ENCODE results near the gene ANP32A.
"Not testable (repeated sequence)": the region's sequence is repeated elsewhere in the genome, so short reads cannot be mapped to it uniquely, and the experiment has no call there.

ANP32A gene

GRCh38 chr15:68820295-68821189 is at the start of gene ANP32A:
Gene ANP32A, minus strand, starts transcription at chr15:68820895. Its CDS starts 144 bp downstream, at chr15:68820751.
- peak; percentile 94 for DNase-seq (ENCODE audit: low spot score)

GRCh38 chr15:68868296-68868695 is 47.6 kb upstream of the ANP32A start:
- DNase-seq (ENCODE audit: low spot score), result peak; percentile 42

GRCh38 chr15:68862415-68862814 is 41.7 kb upstream of the ANP32A start:
- DNase-seq (ENCODE audit: low spot score), result no peak

DNA sequence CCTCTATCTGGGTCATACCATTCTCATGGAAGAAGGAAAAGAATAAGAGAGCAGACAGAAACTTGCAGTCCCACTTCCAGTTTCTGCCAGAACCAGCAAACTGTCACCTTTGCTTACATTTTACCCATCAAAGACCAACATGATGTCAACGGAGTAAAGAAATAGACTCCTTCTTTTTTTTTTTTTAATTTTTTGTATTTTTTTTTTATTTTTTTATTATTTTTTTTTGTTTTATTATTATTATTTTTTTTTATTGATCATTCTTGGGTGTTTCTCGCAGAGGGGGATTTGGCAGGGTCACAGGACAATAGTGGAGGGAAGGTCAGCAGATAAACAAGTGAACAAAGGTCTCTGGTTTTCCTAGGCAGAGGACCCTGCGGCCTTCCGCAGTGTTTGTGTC is 38.0 kb upstream of the ANP32A start:
- DNase-seq (ENCODE audit: low spot score), result not testable (repeated sequence)

DNA sequence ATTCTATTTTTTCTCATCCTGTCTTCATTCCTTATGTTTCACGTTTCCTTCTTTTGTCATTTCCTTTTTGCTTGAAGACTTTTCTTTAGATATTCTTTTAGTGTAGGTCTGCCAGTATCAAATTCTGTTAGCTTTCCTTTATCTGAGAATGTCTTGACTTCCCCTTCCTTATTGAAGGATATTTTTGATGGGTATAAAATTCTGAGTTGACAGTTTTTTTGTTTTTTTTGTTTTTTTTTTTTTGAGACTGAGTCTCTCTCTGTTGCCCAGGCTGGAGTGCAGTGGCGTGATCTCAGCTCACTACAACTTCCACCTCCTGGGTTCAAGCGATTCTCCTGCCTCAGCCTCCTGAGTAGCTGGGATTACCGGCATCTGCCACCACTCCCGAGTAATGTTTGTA is 36.7 kb upstream of the ANP32A start:
- not testable (repeated sequence) for DNase-seq (ENCODE audit: low spot score)

DNA sequence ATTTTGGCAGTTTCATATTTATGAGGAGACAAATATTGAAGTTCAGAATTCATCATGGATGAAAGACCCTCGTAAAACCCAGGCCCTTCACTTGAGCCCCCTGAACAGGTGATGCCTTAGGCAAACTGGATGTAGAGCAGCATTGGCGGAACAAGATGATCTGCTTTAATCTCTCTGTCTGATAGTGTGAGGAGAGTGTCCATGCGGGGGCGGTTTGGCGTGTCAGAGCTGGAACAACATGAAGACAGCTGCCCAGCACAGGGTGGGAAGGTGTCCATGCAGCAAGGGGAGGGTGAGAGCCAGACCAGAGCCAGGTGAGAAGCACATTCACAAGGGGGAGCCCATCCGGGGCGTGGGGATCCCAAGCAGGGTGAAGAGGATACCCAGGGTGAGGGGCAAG is 31.8 kb upstream of the ANP32A start:
- DNase-seq (ENCODE audit: low spot score), result no peak

DNA sequence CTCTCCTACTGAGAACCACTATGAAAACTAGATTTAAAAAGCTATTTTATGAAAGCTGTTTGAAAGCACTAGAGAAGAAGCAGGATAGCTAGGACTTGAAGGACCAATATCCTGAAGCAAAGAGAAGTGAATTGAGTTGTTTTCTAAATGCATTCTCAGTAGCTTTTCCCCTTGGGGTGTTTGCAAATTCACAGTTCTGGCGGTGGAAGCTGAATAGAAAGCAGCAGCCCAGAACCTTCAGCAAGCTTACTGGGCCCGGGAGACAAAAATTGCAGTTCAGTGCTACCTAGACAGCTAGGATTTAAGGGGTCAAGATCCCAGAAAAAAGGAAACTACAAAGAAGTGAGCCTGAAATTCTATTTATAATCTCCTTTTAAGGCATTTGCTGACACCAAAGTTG is 31.3 kb upstream of the ANP32A start:
- no peak for DNase-seq (ENCODE audit: low spot score)

- no peak for DNase-seq (ENCODE audit: low spot score)
Measured at GRCh38 chr15:68849497-68849896, 28.8 kb upstream of the ANP32A start.

- DNase-seq (ENCODE audit: low spot score), result no peak
Measured at GRCh38 chr15:68846851-68847439, 26.2 kb upstream of the ANP32A start.

GRCh38 chr15:68844856-68845550 is 24.3 kb upstream of the ANP32A start:
- DNase-seq (ENCODE audit: low spot score), result no peak

DNA sequence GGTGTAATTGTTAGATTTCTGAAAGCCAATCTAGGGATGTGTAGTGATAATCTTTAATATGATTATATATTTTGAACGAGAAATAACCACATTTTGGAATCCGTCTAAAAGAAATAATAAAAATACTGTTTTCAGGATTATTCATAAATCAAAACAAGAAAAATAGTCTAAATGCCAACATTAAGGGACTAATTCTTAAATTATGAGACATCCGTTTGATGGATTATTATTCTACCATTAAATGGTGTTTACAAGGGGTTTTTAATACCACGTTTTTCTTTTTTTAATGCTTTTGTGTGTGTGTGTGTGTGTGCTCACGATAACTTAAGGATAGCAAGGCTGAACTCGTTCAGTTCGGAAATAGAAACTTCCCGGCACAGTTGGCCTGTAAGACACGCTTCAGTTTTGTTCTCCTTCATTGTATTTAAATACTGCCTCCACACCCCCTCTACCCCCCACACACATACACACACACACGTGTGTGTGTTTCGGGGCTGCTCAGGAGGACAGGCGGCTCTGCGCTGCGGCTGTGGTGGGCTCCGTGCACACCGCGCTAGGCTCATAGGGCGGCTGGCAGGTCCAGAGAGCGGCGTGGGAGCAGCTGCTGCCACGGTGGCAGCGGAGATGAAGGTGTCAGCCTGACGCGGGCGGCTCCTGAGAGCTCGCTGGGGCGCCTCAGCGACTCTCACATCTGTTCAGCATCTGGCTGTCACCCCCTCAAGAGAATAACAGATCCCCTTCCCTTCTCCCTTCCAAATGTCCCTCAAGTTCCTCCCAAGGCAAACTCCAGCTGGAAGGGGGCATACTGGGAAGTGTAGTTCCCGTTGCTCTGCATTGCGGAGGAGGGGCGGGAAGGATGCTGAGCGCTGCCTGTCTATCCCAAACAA is 23.0 kb upstream of the ANP32A start:
- DNase-seq (ENCODE audit: low spot score), result no peak

DNA sequence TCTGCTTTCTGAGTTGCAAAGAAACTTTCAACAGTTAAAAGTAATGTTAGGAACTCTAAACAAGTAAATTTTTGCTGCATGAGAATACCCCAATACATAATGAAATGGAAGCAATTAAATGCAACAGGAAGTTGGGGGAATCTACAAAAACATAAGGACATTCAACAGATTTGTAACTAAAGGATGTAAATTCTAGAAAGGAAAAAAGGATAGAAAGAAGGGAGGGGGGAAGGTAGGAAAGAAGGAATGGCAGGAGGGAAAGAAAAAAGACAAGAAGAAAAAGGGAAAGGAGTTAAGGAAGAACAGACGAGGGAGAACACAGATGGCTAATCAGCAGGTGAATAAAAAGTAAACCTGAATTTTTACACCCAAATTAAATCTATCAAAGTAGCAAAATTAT is 22.3 kb upstream of the ANP32A start:
- DNase-seq (ENCODE audit: low spot score), result no peak

- no peak for DNase-seq (ENCODE audit: low spot score)
Measured at GRCh38 chr15:68834346-68834745, 13.7 kb upstream of the ANP32A start.

GRCh38 chr15:68833700-68834331 is 13.1 kb upstream of the ANP32A start:
- DNase-seq (ENCODE audit: low spot score), result no peak

DNA sequence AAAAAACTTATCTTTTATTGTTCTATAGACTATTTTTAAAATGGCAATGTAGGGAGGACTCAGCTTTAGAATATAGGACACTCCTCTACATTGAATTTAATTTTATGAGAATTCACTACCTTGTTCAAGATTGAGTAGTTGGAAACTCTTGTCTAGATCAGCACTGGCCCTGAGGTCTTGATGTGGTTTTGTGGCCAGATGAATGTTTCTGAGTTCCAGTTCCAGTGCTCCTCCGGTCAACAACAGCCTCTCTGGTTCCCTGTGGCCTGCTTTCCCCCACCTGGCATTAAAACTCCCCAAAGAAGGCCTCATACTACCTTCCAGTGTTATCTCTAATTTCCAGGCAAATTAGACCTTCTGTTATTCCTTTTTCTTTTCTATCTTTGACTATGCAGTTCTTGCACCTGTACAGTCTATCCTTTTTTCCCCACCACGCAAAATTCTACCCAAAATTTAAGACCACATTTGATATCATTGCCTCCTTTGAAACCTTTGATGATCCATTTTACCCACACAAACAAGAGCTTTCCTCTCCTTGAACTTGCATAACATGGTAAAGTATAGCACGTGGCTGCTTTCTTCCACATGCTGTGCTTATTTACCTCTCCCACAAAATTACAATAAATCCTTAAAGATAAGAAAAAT is 9.6 kb upstream of the ANP32A start:
- no peak for DNase-seq (ENCODE audit: low spot score)

- peak; percentile 60 for DNase-seq (ENCODE audit: low spot score)
Measured at GRCh38 chr15:68829068-68829467, 8.4 kb upstream of the ANP32A start.

- no peak for DNase-seq (ENCODE audit: low spot score)
Measured at GRCh38 chr15:68823561-68823960, 2.9 kb upstream of the ANP32A start.

DNA sequence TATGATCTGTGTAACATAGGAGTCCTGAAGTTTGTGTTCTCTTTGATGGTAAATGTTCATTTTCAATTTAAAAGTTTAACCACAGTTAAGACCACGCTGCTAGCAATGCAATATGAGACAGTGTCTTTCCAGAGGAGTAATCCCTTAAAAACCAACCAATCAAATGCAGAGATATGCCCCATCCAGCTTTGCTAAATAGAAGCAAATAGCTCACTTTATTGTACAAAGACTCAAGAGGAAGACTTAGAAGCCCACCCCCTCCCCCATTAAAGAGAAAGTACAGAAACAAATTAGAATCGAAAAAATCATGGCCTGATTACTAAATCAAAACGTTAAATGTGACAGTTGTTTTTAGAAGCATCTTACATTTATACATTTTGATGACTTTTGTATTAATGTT is 2.1 kb upstream of the ANP32A start:
- DNase-seq (ENCODE audit: low spot score), result no peak

GRCh38 chr15:68821841-68822381 is 1.2 kb upstream of the ANP32A start:
- DNase-seq (ENCODE audit: low spot score), result peak; percentile 54

GRCh38 chr15:68821190-68821840 is 620 bp upstream of the ANP32A start:
- DNase-seq (ENCODE audit: low spot score), result no peak

Data from cerebellar cortex (tissue), 1 donor.